ENCODE results near the gene NDUFA12. TPM values are rescaled to one million over a fixed set of nuclear protein-coding genes. Genes with fewer than 3 reads are reported as not detected.

Gene NDUFA12
- total and polyA plus RNA-seq, 4 donors: 53.9 to 118 (median 75.9) TPM

GRCh38 chr12:94941440-94941862 is 62.0 kb downstream of the NDUFA12 start:
- H3K4me3 ChIP-seq (ENCODE audit: low read length in 2 of 2): no peak overlapping the region
- intact Hi-C loops (cut with DNase I): no loop called here
- DNase-seq: peak; percentile 48 to 82
- no peak overlapping the region for H3K27ac ChIP-seq (ENCODE audit: low read depth in 1 of 2, low read length in 2 of 2)
- WGBS, 2 donors: 3 to 4% methylated on average over 7 of the region's 7 CpGs
- peak; percentile 60 for ATAC-seq (ENCODE audit: low FRiP score)
- no peaks in the 10 kb centered on the region for H3K27me3 ChIP-seq (ENCODE audit: control insufficient read depth in 1 of 2, insufficient read depth in 2 of 2, low read length in 1 of 2)
- no peaks in the 10 kb centered on the region for H3K36me3 ChIP-seq (ENCODE audit: control insufficient read depth in 1 of 2, insufficient read depth in 2 of 2, low read length in 1 of 2)
- no peaks in the 10 kb centered on the region for H3K9me3 ChIP-seq (ENCODE audit: control insufficient read depth, low read length)
- peaks cover 0 to 3% of the 10 kb centered on the region in 2 donors for H3K4me1 ChIP-seq (ENCODE audit: control insufficient read depth in 1 of 2, insufficient read depth in 2 of 2, low read length in 2 of 2)

- Histone ChIP-seq H3K9me3 (ENCODE audit: control insufficient read depth, low read length) (no peaks in the 10 kb centered on the region), H3K4me3 (ENCODE audit: low read length in 2 of 2) (no peak overlapping the region), H3K4me1 (ENCODE audit: control insufficient read depth in 1 of 2, insufficient read depth in 2 of 2, low read length in 2 of 2) (peaks cover 0 to 3% of the 10 kb centered on the region in 2 donors), H3K27ac (ENCODE audit: low read depth in 1 of 2, low read length in 2 of 2) (no peak overlapping the region), H3K36me3 (ENCODE audit: control insufficient read depth in 1 of 2, insufficient read depth in 2 of 2, low read length in 1 of 2) (no peaks in the 10 kb centered on the region), H3K27me3 (ENCODE audit: control insufficient read depth in 1 of 2, insufficient read depth in 2 of 2, low read length in 1 of 2) (no peaks in the 10 kb centered on the region)
- intact Hi-C loops (cut with DNase I): no loop called here
- ATAC-seq (ENCODE audit: low FRiP score) (no peak), DNase-seq (no peak)
- 91 to 96% methylated on average over 9 of the region's 9 CpGs for WGBS, 2 donors
These were observed 62.7 kb downstream of the NDUFA12 start for GRCh38 chr12:94940771-94941170.

- 96 to 97% methylated on average over 4 of the region's 4 CpGs for WGBS, 2 donors
- no peak overlapping the region for H3K27ac ChIP-seq (ENCODE audit: low read depth in 1 of 2, low read length in 2 of 2)
- H3K4me3 ChIP-seq (ENCODE audit: low read length in 2 of 2): no peak overlapping the region
- H3K27me3 ChIP-seq (ENCODE audit: control insufficient read depth in 1 of 2, insufficient read depth in 2 of 2, low read length in 1 of 2): no peaks in the 10 kb centered on the region
- H3K36me3 ChIP-seq (ENCODE audit: control insufficient read depth in 1 of 2, insufficient read depth in 2 of 2, low read length in 1 of 2): no peaks in the 10 kb centered on the region
- intact Hi-C loops (cut with DNase I): no loop called here
- H3K4me1 ChIP-seq (ENCODE audit: control insufficient read depth in 1 of 2, insufficient read depth in 2 of 2, low read length in 2 of 2): peaks cover 0 to 3% of the 10 kb centered on the region in 2 donors
- DNase-seq (no peak), ATAC-seq (ENCODE audit: low FRiP score) (no peak)
- no peaks in the 10 kb centered on the region for H3K9me3 ChIP-seq (ENCODE audit: control insufficient read depth, low read length)
These were observed 64.9 kb downstream of the NDUFA12 start for GRCh38 chr12:94938583-94938982.

GRCh38 chr12:94930772-94931171 is 72.7 kb downstream of the NDUFA12 start:
- Histone ChIP-seq H3K27ac (ENCODE audit: low read depth in 1 of 2, low read length in 2 of 2) (no peak overlapping the region), H3K4me3 (ENCODE audit: low read length in 2 of 2) (no peak overlapping the region), H3K36me3 (ENCODE audit: control insufficient read depth in 1 of 2, insufficient read depth in 2 of 2, low read length in 1 of 2) (no peaks in the 10 kb centered on the region), H3K4me1 (ENCODE audit: control insufficient read depth in 1 of 2, insufficient read depth in 2 of 2, low read length in 2 of 2) (no peaks in the 10 kb centered on the region), H3K9me3 (ENCODE audit: control insufficient read depth, low read length) (no peaks in the 10 kb centered on the region), H3K27me3 (ENCODE audit: control insufficient read depth in 1 of 2, insufficient read depth in 2 of 2, low read length in 1 of 2) (no peaks in the 10 kb centered on the region)
- no peak for ATAC-seq (ENCODE audit: low FRiP score)
- DNase-seq: no peak
- intact Hi-C loops (cut with DNase I): no loop called here
- 74 to 81% methylated on average over 2 of the region's 2 CpGs for WGBS, 2 donors

- no peak for ATAC-seq (ENCODE audit: low FRiP score)
- 60 to 72% methylated on average over 6 of the region's 6 CpGs for WGBS, 2 donors
- intact Hi-C loops (cut with DNase I): no loop called here
These were observed 73.3 kb downstream of the NDUFA12 start for GRCh38 chr12:94930216-94930654.

GRCh38 chr12:94929780-94930179 is 73.7 kb downstream of the NDUFA12 start:
- intact Hi-C loops (cut with DNase I): no loop called here
- no peak for DNase-seq
- no peaks in the 10 kb centered on the region for H3K27me3 ChIP-seq (ENCODE audit: control insufficient read depth in 1 of 2, insufficient read depth in 2 of 2, low read length in 1 of 2)
- H3K4me1 ChIP-seq (ENCODE audit: control insufficient read depth in 1 of 2, insufficient read depth in 2 of 2, low read length in 2 of 2): no peaks in the 10 kb centered on the region
- H3K4me3 ChIP-seq (ENCODE audit: low read length in 2 of 2): no peak overlapping the region
- H3K9me3 ChIP-seq (ENCODE audit: control insufficient read depth, low read length): no peaks in the 10 kb centered on the region
- H3K27ac ChIP-seq (ENCODE audit: low read depth in 1 of 2, low read length in 2 of 2): no peak overlapping the region
- whole genome bisulfite sequencing, 2 donors: 91 to 95% methylated on average over 1 of the region's 1 CpG
- no peak for ATAC-seq (ENCODE audit: low FRiP score)
- no peaks in the 10 kb centered on the region for H3K36me3 ChIP-seq (ENCODE audit: control insufficient read depth in 1 of 2, insufficient read depth in 2 of 2, low read length in 1 of 2)

More at GRCh38 chr12:94930216-94930654, 73.3 kb downstream of the NDUFA12 start:
- no peaks in the 10 kb centered on the region for H3K4me1 ChIP-seq (ENCODE audit: control insufficient read depth in 1 of 2, insufficient read depth in 2 of 2, low read length in 2 of 2)
- no peak overlapping the region for H3K4me3 ChIP-seq (ENCODE audit: low read length in 2 of 2)
- no peaks in the 10 kb centered on the region for H3K36me3 ChIP-seq (ENCODE audit: control insufficient read depth in 1 of 2, insufficient read depth in 2 of 2, low read length in 1 of 2)
- no peak for DNase-seq
- no peak overlapping the region for H3K27ac ChIP-seq (ENCODE audit: low read depth in 1 of 2, low read length in 2 of 2)
- no peaks in the 10 kb centered on the region for H3K9me3 ChIP-seq (ENCODE audit: control insufficient read depth, low read length)
- no peaks in the 10 kb centered on the region for H3K27me3 ChIP-seq (ENCODE audit: control insufficient read depth in 1 of 2, insufficient read depth in 2 of 2, low read length in 1 of 2)

GRCh38 chr12:94925729-94926128 is 77.8 kb downstream of the NDUFA12 start:
- Histone ChIP-seq H3K27ac (ENCODE audit: low read depth in 1 of 2, low read length in 2 of 2) (no peak overlapping the region), H3K27me3 (ENCODE audit: control insufficient read depth in 1 of 2, insufficient read depth in 2 of 2, low read length in 1 of 2) (no peaks in the 10 kb centered on the region), H3K36me3 (ENCODE audit: control insufficient read depth in 1 of 2, insufficient read depth in 2 of 2, low read length in 1 of 2) (no peaks in the 10 kb centered on the region), H3K4me3 (ENCODE audit: low read length in 2 of 2) (no peak overlapping the region), H3K4me1 (ENCODE audit: control insufficient read depth in 1 of 2, insufficient read depth in 2 of 2, low read length in 2 of 2) (no peaks in the 10 kb centered on the region), H3K9me3 (ENCODE audit: control insufficient read depth, low read length) (no peaks in the 10 kb centered on the region)
- intact Hi-C loops (cut with DNase I): no loop called here
- 92 to 93% methylated on average over 5 of the region's 5 CpGs for WGBS, 2 donors
- ATAC-seq (ENCODE audit: low FRiP score): no peak
- no peak for DNase-seq

GRCh38 chr12:94925206-94925605 is 78.3 kb downstream of the NDUFA12 start:
- intact Hi-C loops (cut with DNase I): no loop called here
- WGBS, 2 donors: 72 to 75% methylated on average over 4 of the region's 4 CpGs
- DNase-seq: no peak
- no peak overlapping the region for H3K4me3 ChIP-seq (ENCODE audit: low read length in 2 of 2)
- no peaks in the 10 kb centered on the region for H3K36me3 ChIP-seq (ENCODE audit: control insufficient read depth in 1 of 2, insufficient read depth in 2 of 2, low read length in 1 of 2)
- H3K27ac ChIP-seq (ENCODE audit: low read depth in 1 of 2, low read length in 2 of 2): no peak overlapping the region
- no peaks in the 10 kb centered on the region for H3K27me3 ChIP-seq (ENCODE audit: control insufficient read depth in 1 of 2, insufficient read depth in 2 of 2, low read length in 1 of 2)
- H3K4me1 ChIP-seq (ENCODE audit: control insufficient read depth in 1 of 2, insufficient read depth in 2 of 2, low read length in 2 of 2): no peaks in the 10 kb centered on the region
- ATAC-seq (ENCODE audit: low FRiP score): no peak
- H3K9me3 ChIP-seq (ENCODE audit: control insufficient read depth, low read length): no peaks in the 10 kb centered on the region

GRCh38 chr12:94922561-94922960 is 80.9 kb downstream of the NDUFA12 start:
- Histone ChIP-seq H3K36me3 (ENCODE audit: control insufficient read depth in 1 of 2, insufficient read depth in 2 of 2, low read length in 1 of 2) (no peaks in the 10 kb centered on the region), H3K27ac (ENCODE audit: low read depth in 1 of 2, low read length in 2 of 2) (no peak overlapping the region), H3K4me1 (ENCODE audit: control insufficient read depth in 1 of 2, insufficient read depth in 2 of 2, low read length in 2 of 2) (no peaks in the 10 kb centered on the region), H3K9me3 (ENCODE audit: control insufficient read depth, low read length) (no peaks in the 10 kb centered on the region), H3K27me3 (ENCODE audit: control insufficient read depth in 1 of 2, insufficient read depth in 2 of 2, low read length in 1 of 2) (no peaks in the 10 kb centered on the region), H3K4me3 (ENCODE audit: low read length in 2 of 2) (no peak overlapping the region)
- 64 to 68% methylated on average over 4 of the region's 4 CpGs for WGBS, 2 donors
- no peak for ATAC-seq (ENCODE audit: low FRiP score)
- DNase-seq: no peak
- intact Hi-C loops (cut with DNase I): no loop called here

Measured in aorta (tissue), 5 donors.